ACC112 (cell line): ENCODE data around the gene PTPDC1.
"Not testable (repeated sequence)": the region's sequence is repeated elsewhere in the genome, so short reads cannot be mapped to it uniquely, and the experiment has no call there.

Experiments
- H2AFZ ChIP-seq: fragments of 200-600 bp; sonication (generic); one replicate; pipeline ENCODE4 v1.6.0; 2017; ENCODE audit warnings: antibody characterized with exemption, low read length; ENCODE audit not compliant: unreplicated experiment
- H3K27ac ChIP-seq: fragments of 200-600 bp; sonication (generic); 2 replicates; pipeline ENCODE4 v1.5.1; 2014; ENCODE audit warnings: low read depth, mild to moderate bottlenecking, antibody characterized with exemption, low read length, moderate library complexity
- H3K27me3 ChIP-seq: fragments of 200-600 bp; sonication (generic); 2 replicates; pipeline ENCODE4 v1.6.1; 2014; ENCODE audit warnings: mild to moderate bottlenecking, antibody characterized with exemption, low read length, moderate library complexity, mixed read lengths; ENCODE audit not compliant: insufficient read depth
- H3K36me3 ChIP-seq: fragments of 200-600 bp; sonication (generic); 2 replicates; pipeline ENCODE4 v1.6.1; 2016; ENCODE audit warnings: mild to moderate bottlenecking, antibody characterized with exemption, low read length, moderate library complexity, mixed read lengths; ENCODE audit not compliant: insufficient read depth
- H3K4me1 ChIP-seq: fragments of 200-600 bp; sonication (generic); one replicate; pipeline ENCODE4 v1.6.1; 2016; ENCODE audit warnings: low read length, mixed read lengths; ENCODE audit not compliant: insufficient read depth, unreplicated experiment, control insufficient read depth
- H3K4me3 ChIP-seq: fragments of 200-600 bp; sonication (generic); 2 replicates; pipeline ENCODE4 v1.5.1; 2014; ENCODE audit warnings: mild to moderate bottlenecking, low read depth, low read length
- H3K79me2 ChIP-seq: fragments of 200-600 bp; sonication (generic); one replicate; pipeline ENCODE4 v1.6.0; 2016; ENCODE audit warnings: low read length; ENCODE audit not compliant: control insufficient read depth, unreplicated experiment, insufficient read depth

The PTPDC1 gene

GRCh38 chr9:94086486-94087345, 2.5 kb downstream of the PTPDC1 start:
- no peak overlapping the region for H3K4me3 ChIP-seq
- H3K27me3 ChIP-seq: no peaks in the 10 kb centered on the region
- H3K27ac ChIP-seq: peak overlapping the region; percentile 65
- H2AFZ ChIP-seq: no peak overlapping the region
- 0 out of 2 replicates have a peak, but pooled peaks cover 4% of the 10 kb centered on the region for H3K36me3 ChIP-seq
- H3K4me1 ChIP-seq: peaks cover 27% of the 10 kb centered on the region
- H3K79me2 ChIP-seq: no peaks in the 10 kb centered on the region

GRCh38 chr9:94094219-94095145, 10.2 kb downstream of the PTPDC1 start:
- H2AFZ ChIP-seq, H3K79me2 ChIP-seq, H3K4me3 ChIP-seq, H3K27ac ChIP-seq, H3K36me3 ChIP-seq, H3K27me3 ChIP-seq: not testable (repeated sequence)
- peaks cover 20% of the 10 kb centered on the region for H3K4me1 ChIP-seq

- Histone ChIP-seq H3K4me3 (0 out of 2 replicates have a peak overlapping the region, but pooled peaks have one; percentile 4), H3K36me3 (0 out of 2 replicates have a peak, but pooled peaks cover 6% of the 10 kb centered on the region), H3K27me3 (no peaks in the 10 kb centered on the region), H3K4me1 (peaks cover 20% of the 10 kb centered on the region), H2AFZ (no peak overlapping the region), H3K27ac (peak overlapping the region; percentile 38), H3K79me2 (no peaks in the 10 kb centered on the region)
Observed at GRCh38 chr9:94096819-94097577, 12.7 kb downstream of the PTPDC1 start.

GRCh38 chr9:94097788-94098414, 13.6 kb downstream of the PTPDC1 start:
- 0 out of 2 replicates have a peak, but pooled peaks cover 6% of the 10 kb centered on the region for H3K36me3 ChIP-seq
- peak overlapping the region; percentile 38; the same call in 1 of the 2 replicates for H3K4me3 ChIP-seq
- H3K4me1 ChIP-seq: peaks cover 20% of the 10 kb centered on the region
- no peaks in the 10 kb centered on the region for H3K27me3 ChIP-seq
- H3K79me2 ChIP-seq: no peaks in the 10 kb centered on the region
- peak overlapping the region; percentile 57 for H3K27ac ChIP-seq
- no peak overlapping the region for H2AFZ ChIP-seq

- Histone ChIP-seq H3K36me3 (0 out of 2 replicates have a peak, but pooled peaks cover 6% of the 10 kb centered on the region), H3K27me3 (no peaks in the 10 kb centered on the region), H3K27ac (no peak overlapping the region), H3K4me3 (no peak overlapping the region), H3K79me2 (no peaks in the 10 kb centered on the region), H3K4me1 (peaks cover 20% of the 10 kb centered on the region), H2AFZ (no peak overlapping the region)
Observed at GRCh38 chr9:94100152-94100879, 16.1 kb downstream of the PTPDC1 start.

GRCh38 chr9:94101162-94101853, 17.0 kb downstream of the PTPDC1 start:
- Histone ChIP-seq H2AFZ (no peak overlapping the region), H3K27ac (no peak overlapping the region), H3K36me3 (0 out of 2 replicates have a peak, but pooled peaks cover 3% of the 10 kb centered on the region), H3K4me1 (peaks cover 20% of the 10 kb centered on the region), H3K4me3 (no peak overlapping the region), H3K79me2 (no peaks in the 10 kb centered on the region), H3K27me3 (no peaks in the 10 kb centered on the region)

- Histone ChIP-seq H3K27ac (peak overlapping the region; percentile 3; the same call in 1 of the 2 replicates), H3K27me3 (no peaks in the 10 kb centered on the region), H3K79me2 (no peaks in the 10 kb centered on the region), H3K36me3 (0 out of 2 replicates have a peak, but pooled peaks cover 4% of the 10 kb centered on the region), H3K4me1 (peaks cover 20% of the 10 kb centered on the region), H2AFZ (no peak overlapping the region), H3K4me3 (no peak overlapping the region)
Observed at GRCh38 chr9:94108584-94108983, 24.3 kb downstream of the PTPDC1 start.

- Histone ChIP-seq H3K36me3 (0 out of 2 replicates have a peak, but pooled peaks cover 4% of the 10 kb centered on the region), H3K79me2 (no peaks in the 10 kb centered on the region), H3K27me3 (no peaks in the 10 kb centered on the region), H2AFZ (no peak overlapping the region), H3K4me3 (peak overlapping the region; percentile 12; the same call in 1 of the 2 replicates), H3K4me1 (peaks cover 20% of the 10 kb centered on the region), H3K27ac (peak overlapping the region; percentile 67)
Observed at GRCh38 chr9:94110821-94111252, 26.6 kb downstream of the PTPDC1 start.

- H3K4me1 ChIP-seq: peaks cover 20% of the 10 kb centered on the region
- no peaks in the 10 kb centered on the region for H3K79me2 ChIP-seq
- H3K27me3 ChIP-seq: no peaks in the 10 kb centered on the region
- H3K36me3 ChIP-seq: 0 out of 2 replicates have a peak, but pooled peaks cover under 1% of the 10 kb centered on the region
- peak overlapping the region; percentile 67 for H3K27ac ChIP-seq
- no peak overlapping the region; the same call in 1 of the 2 replicates for H3K4me3 ChIP-seq
- H2AFZ ChIP-seq: no peak overlapping the region
Observed at GRCh38 chr9:94111446-94111845, 27.2 kb downstream of the PTPDC1 start.
